HAP-1 (cell line): Measurements from ENCODE around the gene C6orf47.
A peak's percentile ranks its signal among the peaks of the same experiment; 100 is the strongest.

Experiments
- DNase-seq, 2 experiments: peaks; one replicate each; pipeline ENCODE4 v3.0.0-alpha.2; 2016 to 2020; ENCODE audit warnings: low spot score in 2 of 2
- H3K27me3 ChIP-seq: fragments of 250-450 bp; sonication (Bioruptor Pico); 2 replicates; pipeline ENCODE4 v1.5.1; 2020; ENCODE audit warnings: low read depth, mild to moderate bottlenecking, moderate library complexity
- H3K36me3 ChIP-seq: fragments of 250-450 bp; sonication (Bioruptor Pico); replicated peaks from 2 replicates; pipeline ENCODE4 v1.5.1; 2020; ENCODE audit warnings: mild to moderate bottlenecking
- H3K4me1 ChIP-seq: fragments of 250-450 bp; sonication (Bioruptor Pico); 2 replicates; pipeline ENCODE4 v1.5.1; 2020; ENCODE audit warnings: mild to moderate bottlenecking
- H3K4me3 ChIP-seq: fragments of 250-450 bp; sonication (Bioruptor Pico); 2 replicates; pipeline ENCODE4 v1.5.1; 2020; ENCODE audit warnings: mild to moderate bottlenecking, moderate library complexity
- H3K9me3 ChIP-seq: fragments of 250-450 bp; sonication (Bioruptor Pico); 2 replicates; pipeline ENCODE4 v1.5.1; 2020; ENCODE audit warnings: mild to moderate bottlenecking, moderate library complexity
- in situ Hi-C: fragments of 300-500 bp; cut with MboI; formaldehyde crosslinking; loops from 3 replicates; pipeline ENCODE4 v1.14.3; 2020; ENCODE audit warnings: low sequenced_read_pairs, inconsistent platforms, mixed read lengths

Gene C6orf47

DNA sequence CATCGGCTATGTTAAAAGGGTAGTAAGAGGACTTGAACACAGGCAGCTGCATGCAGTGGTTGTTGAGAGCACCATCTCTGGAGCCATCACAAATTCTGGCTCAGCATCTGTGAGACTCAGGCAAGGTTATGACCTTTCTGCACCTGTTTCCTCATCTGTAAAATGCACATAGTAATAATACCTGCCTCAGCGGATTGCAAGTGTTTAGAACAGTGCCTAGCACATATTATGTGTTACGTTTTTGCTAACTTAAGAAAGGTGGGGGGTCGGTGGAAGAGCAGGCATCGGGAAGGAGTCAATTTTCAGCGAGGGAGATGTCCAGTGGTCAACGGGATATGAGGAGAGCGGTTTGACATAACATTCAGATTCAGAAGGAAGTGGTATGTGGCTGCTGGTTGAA, 17.4 kb upstream of the C6orf47 start:
- Histone ChIP-seq H3K4me1 (peaks cover 12% of the 10 kb centered on the region), H3K4me3 (no peak overlapping the region), H3K9me3 (no peaks in the 10 kb centered on the region), H3K36me3 (peaks cover 6% of the 10 kb centered on the region), H3K27me3 (no peaks in the 10 kb centered on the region)
- in situ Hi-C loops = no loop called here
- no peak for DNase-seq

DNA sequence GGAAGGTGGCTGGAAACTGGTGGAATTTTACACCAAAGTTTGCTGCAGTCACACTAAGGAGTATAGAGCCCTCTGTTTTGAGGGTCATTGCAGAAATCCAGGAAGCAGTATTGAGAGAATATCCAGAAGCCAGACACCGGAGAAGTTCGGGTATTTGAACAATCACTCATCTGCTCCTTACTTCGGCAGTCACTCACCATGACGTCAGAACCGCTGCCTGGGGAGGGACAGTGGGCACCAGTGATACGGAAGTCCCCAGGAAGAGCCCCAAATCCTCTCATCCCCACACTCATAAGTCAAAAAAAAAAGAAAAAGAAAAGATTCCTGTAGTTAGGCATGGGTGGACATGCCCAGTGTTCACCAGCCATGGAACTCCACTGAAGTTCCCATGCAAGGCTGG, 16.3 kb upstream of the C6orf47 start:
- Histone ChIP-seq H3K27me3 (no peaks in the 10 kb centered on the region), H3K4me1 (peaks cover 12% of the 10 kb centered on the region), H3K9me3 (no peaks in the 10 kb centered on the region), H3K36me3 (peaks cover 17% of the 10 kb centered on the region), H3K4me3 (no peak overlapping the region)
- DNase-seq = no peak
- in situ Hi-C loops = no loop called here

DNA sequence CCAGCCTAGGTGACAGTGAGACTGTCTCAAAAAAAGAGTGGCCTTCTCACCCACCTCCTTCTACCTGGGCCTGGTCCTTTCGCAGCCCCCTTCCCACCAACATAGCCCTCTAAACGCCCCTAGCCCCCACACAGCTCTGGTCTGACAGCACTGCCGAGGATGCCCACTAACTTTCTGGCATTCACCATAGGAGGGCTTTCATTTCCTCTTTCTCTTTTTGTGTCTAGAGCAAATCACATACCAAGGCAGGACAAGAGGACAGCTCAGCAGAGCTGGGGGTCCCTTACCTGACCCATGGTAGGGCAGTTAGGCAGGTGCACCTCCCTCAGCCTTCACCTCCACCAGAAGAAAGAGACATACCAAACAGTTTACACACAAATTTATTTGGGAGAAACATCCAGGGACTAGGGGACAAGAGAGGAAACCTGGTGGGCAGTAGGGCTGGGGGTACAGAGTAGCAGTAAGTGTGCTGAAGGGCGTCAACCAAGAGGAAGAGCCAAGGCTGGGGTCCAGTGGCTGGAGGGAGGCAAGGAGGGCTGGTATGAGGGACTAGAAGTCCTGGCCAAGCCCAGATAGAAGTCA, 15.8 kb upstream of the C6orf47 start:
- Histone ChIP-seq H3K27me3 (no peaks in the 10 kb centered on the region), H3K9me3 (no peaks in the 10 kb centered on the region), H3K4me1 (peaks cover 9% of the 10 kb centered on the region), H3K4me3 (no peak overlapping the region), H3K36me3 (peaks cover 21% of the 10 kb centered on the region)
- no peak for DNase-seq
- in situ Hi-C loops = no loop called here

DNA sequence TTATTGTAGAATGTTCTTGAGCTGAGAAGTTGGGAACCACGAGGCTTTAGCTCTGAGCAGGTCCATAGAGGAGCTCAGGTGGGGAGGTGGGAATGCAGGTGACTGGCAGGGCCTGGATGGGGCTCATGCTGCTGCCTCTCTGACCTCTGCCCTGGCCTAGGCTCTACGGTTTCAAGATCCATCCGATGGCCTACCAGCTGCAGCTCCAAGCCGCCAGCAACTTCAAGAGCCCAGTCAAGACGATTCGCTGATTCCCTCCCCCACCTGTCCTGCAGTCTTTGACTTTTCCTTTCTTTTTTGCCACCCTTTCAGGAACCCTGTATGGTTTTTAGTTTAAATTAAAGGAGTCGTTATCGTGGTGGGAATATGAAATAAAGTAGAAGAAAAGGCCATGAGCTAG, 9.1 kb upstream of the C6orf47 start, which contains the start of gene LY6G5B:
LY6G5B (plus strand) TSS at position 301 of the 400 bp plus-strand sequence. CDS start 975 bp downstream, outside the sequence.
- Histone ChIP-seq H3K4me1 (peaks cover 5% of the 10 kb centered on the region; the same call in 1 of the 2 replicates), H3K4me3 (no peak within 1 kb of the TSS), H3K36me3 (peaks cover 72% of the 10 kb centered on the region), H3K27me3 (no peaks in the 10 kb centered on the region), H3K9me3 (no peaks in the 10 kb centered on the region)
- in situ Hi-C loops = loop anchor here (10.0 kb wide), 1 partner anchor 295 kb away; no protein-coding TSS in a partner anchor
- no peak for DNase-seq

DNA sequence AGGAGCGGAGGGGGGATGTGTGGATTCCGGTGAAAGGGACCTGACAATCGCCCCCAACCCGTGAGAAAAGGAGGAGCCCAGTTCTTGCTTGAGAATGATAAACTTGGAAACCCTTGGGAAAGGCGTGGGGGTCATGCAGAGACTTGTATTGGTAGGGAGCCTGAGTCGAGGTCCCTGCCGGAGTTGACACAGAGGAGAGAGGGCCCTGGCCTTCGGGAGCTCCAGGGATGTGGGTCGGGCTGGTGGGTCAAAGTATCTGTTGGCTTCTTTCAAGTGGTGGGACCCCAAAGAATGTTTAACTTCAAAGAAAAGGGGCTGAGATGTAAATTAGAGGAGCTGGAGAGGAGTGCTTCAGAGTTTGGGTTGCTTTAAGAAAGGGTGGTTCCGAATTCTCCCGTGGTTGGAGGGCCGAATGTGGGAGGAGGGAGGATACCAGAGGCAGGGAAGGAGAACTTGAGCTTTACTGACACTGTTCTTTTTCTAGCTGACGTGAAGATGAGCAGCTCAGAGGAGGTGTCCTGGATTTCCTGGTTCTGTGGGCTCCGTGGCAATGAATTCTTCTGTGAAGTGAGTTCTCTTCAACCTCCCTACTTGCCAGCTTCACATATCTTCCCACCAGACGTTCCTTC, 5.9 kb upstream of the C6orf47 start:
- in situ Hi-C loops = loop anchor here (10.0 kb wide), 1 partner anchor 298 kb away; no protein-coding TSS in a partner anchor
- Histone ChIP-seq H3K36me3 (peaks cover 76% of the 10 kb centered on the region), H3K4me1 (peaks cover 5% of the 10 kb centered on the region; the same call in 1 of the 2 replicates), H3K27me3 (no peaks in the 10 kb centered on the region), H3K4me3 (peak overlapping the region; percentile 99), H3K9me3 (no peaks in the 10 kb centered on the region)
- no peak for DNase-seq

DNA sequence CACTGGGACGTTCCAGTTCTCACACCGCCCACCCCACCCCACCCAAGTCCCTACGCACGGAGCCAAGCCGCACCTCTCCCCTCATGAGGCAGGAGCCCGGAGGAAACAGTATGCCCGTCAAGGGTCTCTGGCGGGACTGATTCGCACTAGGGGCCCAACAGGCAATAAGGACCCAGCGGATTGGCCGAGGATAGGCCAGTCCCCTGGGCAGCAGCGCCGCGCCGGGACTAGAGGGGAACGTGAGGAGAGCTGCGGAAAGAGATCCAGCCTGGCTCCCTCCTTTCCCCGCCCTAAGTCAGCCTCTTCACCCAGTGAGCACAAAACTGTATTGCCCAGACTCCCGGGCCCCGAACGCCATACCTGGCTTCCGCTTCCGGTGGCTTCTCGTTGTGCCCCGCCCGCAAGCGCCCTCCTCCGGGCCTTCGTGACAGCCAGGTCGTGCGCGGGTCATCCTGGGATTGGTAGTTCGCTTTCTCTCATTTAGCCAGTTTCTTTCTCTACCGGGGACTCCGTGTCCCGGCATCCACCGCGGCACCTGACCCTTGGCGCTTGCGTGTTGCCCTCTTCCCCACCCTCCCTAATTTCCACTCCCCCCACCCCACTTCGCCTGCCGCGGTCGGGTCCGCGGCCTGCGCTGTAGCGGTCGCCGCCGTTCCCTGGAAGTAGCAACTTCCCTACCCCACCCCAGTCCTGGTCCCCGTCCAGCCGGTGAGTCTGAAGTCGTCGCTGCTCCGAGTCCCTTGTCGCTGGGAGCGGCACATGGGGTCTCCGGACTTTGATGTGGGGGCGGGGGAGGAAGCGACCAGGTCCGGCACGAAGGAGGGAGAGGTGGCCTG, 5.1 kb upstream of the C6orf47 start, which contains the start of gene CSNK2B:
CSNK2B (plus strand) TSS at position 580 of the 836 bp plus-strand sequence. CDS start 752 bp downstream, outside the sequence.
- H3K9me3 ChIP-seq = no peaks in the 10 kb centered on the region
- peaks cover 9% of the 10 kb centered on the region for H3K4me1 ChIP-seq
- in situ Hi-C loops = loop anchor here (10.0 kb wide), 1 partner anchor 299 kb away; no protein-coding TSS in a partner anchor
- peak within 1 kb of the TSS; percentile 99 for H3K4me3 ChIP-seq
- H3K27me3 ChIP-seq = no peaks in the 10 kb centered on the region
- peak; percentile 98 to 99 for DNase-seq
- H3K36me3 ChIP-seq = peaks cover 72% of the 10 kb centered on the region

DNA sequence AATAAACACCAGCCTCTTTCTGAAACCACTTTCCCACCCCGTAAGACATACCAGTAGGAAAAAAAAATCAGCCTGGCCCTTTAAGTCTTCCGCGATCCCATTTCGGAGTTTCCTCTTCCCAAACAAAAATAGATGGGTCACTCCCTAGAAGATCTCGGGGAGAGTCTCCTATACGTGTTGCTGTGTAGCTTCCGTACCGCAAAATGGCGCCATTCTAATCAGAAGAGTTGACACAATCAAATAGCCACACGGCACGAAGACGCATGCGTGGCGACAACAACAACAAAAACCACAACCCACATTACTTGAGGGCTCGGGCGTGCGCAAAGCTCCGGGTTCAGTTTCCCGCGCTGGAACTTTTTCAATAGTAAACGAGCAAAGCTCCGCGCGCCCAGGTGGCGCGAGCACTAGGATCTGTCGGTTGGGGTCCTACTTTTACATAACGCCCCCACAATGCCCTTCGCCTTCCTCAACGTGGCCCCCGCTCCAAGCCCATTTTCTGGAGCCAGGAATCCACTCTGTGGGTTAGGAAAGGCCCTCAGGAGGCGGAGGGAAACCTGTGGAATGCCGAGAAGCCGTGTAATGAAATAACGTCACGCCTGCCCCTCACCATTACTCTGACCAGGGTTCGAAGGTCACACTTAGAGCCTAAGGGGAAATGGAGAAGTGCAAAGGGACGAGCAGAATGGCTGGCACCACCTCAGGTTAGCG, 4.4 kb upstream of the C6orf47 start, which contains the start of gene GPANK1:
GPANK1 (minus strand) TSS at position 208 of the 711 bp plus-strand sequence. CDS start 519 bp downstream, outside the sequence.
- Histone ChIP-seq H3K9me3 (no peaks in the 10 kb centered on the region), H3K27me3 (no peaks in the 10 kb centered on the region), H3K4me1 (peaks cover 9% of the 10 kb centered on the region), H3K36me3 (peaks cover 65% of the 10 kb centered on the region), H3K4me3 (peak within 1 kb of the TSS; percentile 99)
- peak; percentile 93 to 95 for DNase-seq
- in situ Hi-C loops = loop anchor here (10.0 kb wide), 1 partner anchor 300 kb away; no protein-coding TSS in a partner anchor

DNA sequence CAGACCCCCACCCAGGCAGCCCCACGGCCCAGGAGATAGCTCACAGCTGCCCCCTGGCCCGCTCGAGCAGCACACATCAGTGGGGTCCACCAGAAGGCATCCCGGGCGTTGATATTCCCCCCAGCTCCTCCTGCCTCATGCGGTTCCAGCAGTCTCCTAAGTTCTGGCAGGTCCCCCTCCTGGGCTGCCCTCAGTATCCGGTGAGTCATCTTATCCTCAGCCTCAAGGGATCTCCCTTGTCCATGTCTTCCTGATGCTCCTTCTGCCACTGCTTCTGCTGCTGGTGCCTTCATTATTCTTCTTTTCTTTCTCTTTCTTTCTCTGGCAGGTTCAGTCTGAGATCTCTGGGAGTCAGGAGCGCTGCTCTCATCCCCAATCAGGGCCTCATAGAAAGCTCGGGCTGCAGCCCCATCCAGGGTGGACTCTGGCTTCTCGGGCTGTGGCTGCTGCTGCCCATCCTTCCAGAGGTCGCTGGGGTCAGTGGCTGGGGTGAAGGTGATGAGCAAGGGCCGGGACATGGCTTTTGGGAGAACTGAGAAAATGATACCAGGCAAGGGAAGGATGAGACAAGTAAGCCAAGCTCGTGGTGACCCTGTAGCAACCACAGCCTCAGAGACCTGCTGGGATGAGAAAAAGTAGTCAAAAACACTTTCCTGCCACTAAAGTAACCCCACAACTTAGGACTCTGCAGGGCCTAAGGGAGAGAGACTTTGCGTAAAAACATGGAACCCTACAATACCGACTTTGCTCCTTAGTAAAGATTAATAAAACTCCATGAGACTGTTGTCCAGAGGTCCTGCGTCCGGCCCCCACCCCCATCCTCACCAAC, 3.6 kb upstream of the C6orf47 start:
- peaks cover 58% of the 10 kb centered on the region for H3K36me3 ChIP-seq

DNA sequence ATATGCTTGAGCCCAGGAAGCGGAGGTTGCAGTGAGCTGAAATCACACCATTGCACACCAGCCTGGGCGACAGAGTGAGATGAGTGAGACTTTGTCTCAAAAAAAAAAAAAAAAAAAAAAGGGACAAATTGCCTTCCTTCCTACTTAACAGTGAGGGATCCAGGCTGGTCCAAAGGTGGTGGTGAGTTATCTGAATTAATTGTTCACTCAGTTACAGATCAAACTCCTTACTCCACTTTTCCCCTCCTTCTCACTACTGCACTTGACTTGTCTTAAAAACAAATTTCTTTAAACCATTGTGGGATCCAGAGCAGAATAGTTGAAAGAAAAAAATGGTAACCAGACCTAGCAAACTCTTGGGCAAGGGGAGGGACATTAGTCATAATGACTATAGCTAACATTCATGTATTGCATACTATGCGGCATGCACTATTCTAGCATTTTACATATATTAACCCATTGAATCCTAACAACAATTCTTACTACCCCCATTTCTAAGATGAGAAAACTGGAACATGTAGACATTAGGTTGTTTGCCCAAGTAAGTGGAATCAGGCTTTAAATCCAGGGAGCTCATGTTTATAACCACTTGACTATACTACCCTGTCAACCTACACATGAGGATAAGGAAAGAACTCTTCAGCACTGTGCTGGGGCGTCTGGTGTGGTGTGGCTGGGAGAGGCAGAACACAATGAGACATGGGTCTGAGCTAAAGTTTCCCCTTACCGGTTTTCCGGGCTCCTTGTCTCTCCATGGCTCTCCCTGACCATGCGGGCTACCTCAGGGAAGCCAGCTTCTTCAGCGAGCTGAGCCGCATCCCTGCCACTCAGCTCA, 2.8 kb upstream of the C6orf47 start:
- in situ Hi-C loops = loop anchor here (10.0 kb wide), 1 partner anchor 301 kb away; no protein-coding TSS in a partner anchor
- no peak for DNase-seq
- Histone ChIP-seq H3K36me3 (peaks cover 49% of the 10 kb centered on the region), H3K27me3 (no peaks in the 10 kb centered on the region), H3K4me3 (no peak overlapping the region), H3K9me3 (no peaks in the 10 kb centered on the region), H3K4me1 (peaks cover 23% of the 10 kb centered on the region)

More for the DNA sequence above, 3.6 kb upstream of the C6orf47 start:
- Histone ChIP-seq H3K4me3 (peak overlapping the region; percentile 99), H3K27me3 (no peaks in the 10 kb centered on the region), H3K9me3 (no peaks in the 10 kb centered on the region), H3K4me1 (peaks cover 17% of the 10 kb centered on the region)
- DNase-seq = no peak
- in situ Hi-C loops = loop anchor here (10.0 kb wide), 1 partner anchor 301 kb away; no protein-coding TSS in a partner anchor

DNA sequence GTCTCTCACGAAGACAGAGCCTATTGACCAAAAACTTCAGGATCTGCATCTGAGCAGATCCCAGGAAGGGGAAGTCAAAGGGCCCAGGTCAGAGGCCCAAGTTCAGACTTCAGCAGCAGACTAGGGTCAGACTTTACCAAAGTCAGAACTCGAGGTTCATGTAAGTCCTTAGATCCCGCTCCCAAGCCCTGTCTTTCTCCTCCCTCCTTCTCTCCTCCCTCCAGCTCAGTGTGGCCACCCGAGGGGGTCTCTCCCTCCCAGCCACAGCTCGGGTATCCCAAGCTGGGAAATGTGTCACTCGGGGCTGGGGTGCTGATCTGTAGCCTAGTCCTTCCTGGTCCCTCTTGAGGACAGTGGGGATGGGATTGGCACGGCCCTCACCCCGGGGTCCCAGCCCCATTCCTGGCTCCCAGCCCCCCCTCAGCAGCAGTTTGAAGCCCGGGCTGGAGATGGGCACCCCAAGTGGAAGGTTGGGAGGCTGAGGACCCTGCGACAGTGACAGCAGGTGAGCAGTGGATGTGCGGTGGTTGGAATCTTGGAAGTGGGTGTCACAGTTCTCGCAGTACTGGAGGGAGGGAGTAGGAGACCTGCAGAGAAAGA, 1.6 kb upstream of the C6orf47 start:
- no peak overlapping the region for H3K4me3 ChIP-seq
- DNase-seq = no peak
- H3K36me3 ChIP-seq = peaks cover 49% of the 10 kb centered on the region
- no peaks in the 10 kb centered on the region for H3K27me3 ChIP-seq
- H3K9me3 ChIP-seq = no peaks in the 10 kb centered on the region
- peaks cover 24% of the 10 kb centered on the region for H3K4me1 ChIP-seq
- in situ Hi-C loops = loop anchor here (10.0 kb wide), 1 partner anchor 303 kb away; no protein-coding TSS in a partner anchor
